Measurements from ENCODE around the gene MRPL20. TPM values are rescaled to one million over a fixed set of nuclear protein-coding genes. Genes with fewer than 3 reads are reported as not detected.

MRPL20 gene
- polyA plus RNA-seq, 1 donor (not counting 4 experiments of a cell fraction or from before 2014, with no cell fraction given): 133 TPM

- H3K4me1 ChIP-seq (ENCODE audit: control insufficient read depth, extremely low read depth, insufficient read depth, low read length): peaks cover 9% of the 10 kb centered on the region
- no peak overlapping the region for H3K27ac ChIP-seq (ENCODE audit: control insufficient read depth, insufficient read depth, low read length)
- no peaks in the 10 kb centered on the region for H4K20me1 ChIP-seq (ENCODE audit: control insufficient read depth, extremely low read depth, insufficient read depth, low read length)
- no peak overlapping the region for H2AFZ ChIP-seq (ENCODE audit: control insufficient read depth, low read length)
- no peak overlapping the region for H3K4me3 ChIP-seq (ENCODE audit: control insufficient read depth in 2 of 3, extremely low read depth in 1 of 3, insufficient read depth in 2 of 3, low read depth in 1 of 3, low read length in 3 of 3)
- H3K9ac ChIP-seq (ENCODE audit: control insufficient read depth, extremely low read depth, insufficient read depth, low read length): no peak overlapping the region
- H3K9me1 ChIP-seq (ENCODE audit: control insufficient read depth, extremely low read depth, insufficient read depth, low read length): no peaks in the 10 kb centered on the region
- H3K27me3 ChIP-seq (ENCODE audit: control insufficient read depth, extremely low read depth, insufficient read depth, low read length): no peaks in the 10 kb centered on the region
- H3K9me3 ChIP-seq (ENCODE audit: control insufficient read depth, low read depth, low read length): no peaks in the 10 kb centered on the region
- no peak overlapping the region for H3K4me2 ChIP-seq (ENCODE audit: control insufficient read depth, extremely low read depth, insufficient read depth, low read depth, low read length)
- DNase-seq (ENCODE audit: low read depth, low spot score) (no peak), FAIRE-seq (no peak)
- TF ChIP-seq CTCF (optimal IDR thresholded peaks at IDR 0.05 in 1 of 3, IDR thresholded peaks at IDR 0.05 in 1 of 3, conservative IDR thresholded peaks at IDR 0.05 in 1 of 3; ENCODE audit: extremely low read depth in 1 of 3, insufficient read depth in 2 of 3, low read length in 3 of 3) (no peak), EZH2 (IDR thresholded peaks at IDR 0.05; ENCODE audit: low read length) (no peak)
- peaks cover 52 to 62% of the 10 kb centered on the region in 2 experiments for H3K36me3 ChIP-seq (ENCODE audit: control insufficient read depth in 2 of 2, extremely low read depth in 1 of 2, insufficient read depth in 2 of 2, low read length in 2 of 2)
- peaks cover 51% of the 10 kb centered on the region for H3K79me2 ChIP-seq (ENCODE audit: control insufficient read depth, insufficient read depth, low read length)
- dilution Hi-C loops (cut with MboI; ENCODE audit: extremely low pct_ligation_motif_present, low sequenced_read_pairs): no loop called here
Measured at GRCh38 chr1:1394116-1394515, 13.0 kb downstream of the MRPL20 start.

GRCh38 chr1:1393428-1393827, 13.7 kb downstream of the MRPL20 start:
- FAIRE-seq (no peak), DNase-seq (ENCODE audit: low read depth, low spot score) (no peak)
- TF ChIP-seq EZH2 (IDR thresholded peaks at IDR 0.05; ENCODE audit: low read length) (no peak), CTCF (optimal IDR thresholded peaks at IDR 0.05 in 1 of 3, IDR thresholded peaks at IDR 0.05 in 1 of 3, conservative IDR thresholded peaks at IDR 0.05 in 1 of 3; ENCODE audit: extremely low read depth in 1 of 3, insufficient read depth in 2 of 3, low read length in 3 of 3) (no peak)
- Histone ChIP-seq H3K9me1 (ENCODE audit: control insufficient read depth, extremely low read depth, insufficient read depth, low read length) (no peaks in the 10 kb centered on the region), H3K9ac (ENCODE audit: control insufficient read depth, extremely low read depth, insufficient read depth, low read length) (no peak overlapping the region), H3K4me3 (ENCODE audit: control insufficient read depth in 2 of 3, extremely low read depth in 1 of 3, insufficient read depth in 2 of 3, low read depth in 1 of 3, low read length in 3 of 3) (no peak overlapping the region), H3K27me3 (ENCODE audit: control insufficient read depth, extremely low read depth, insufficient read depth, low read length) (no peaks in the 10 kb centered on the region), H3K9me3 (ENCODE audit: control insufficient read depth, low read depth, low read length) (no peaks in the 10 kb centered on the region), H3K79me2 (ENCODE audit: control insufficient read depth, insufficient read depth, low read length) (peaks cover 45% of the 10 kb centered on the region), H4K20me1 (ENCODE audit: control insufficient read depth, extremely low read depth, insufficient read depth, low read length) (no peaks in the 10 kb centered on the region), H3K36me3 (ENCODE audit: control insufficient read depth in 2 of 2, extremely low read depth in 1 of 2, insufficient read depth in 2 of 2, low read length in 2 of 2) (peaks cover 55 to 62% of the 10 kb centered on the region in 2 experiments), H3K4me2 (ENCODE audit: control insufficient read depth, extremely low read depth, insufficient read depth, low read depth, low read length) (no peak overlapping the region), H3K4me1 (ENCODE audit: control insufficient read depth, extremely low read depth, insufficient read depth, low read length) (peaks cover 9% of the 10 kb centered on the region), H3K27ac (ENCODE audit: control insufficient read depth, insufficient read depth, low read length) (no peak overlapping the region), H2AFZ (ENCODE audit: control insufficient read depth, low read length) (no peak overlapping the region)
- dilution Hi-C loops (cut with MboI; ENCODE audit: extremely low pct_ligation_motif_present, low sequenced_read_pairs): no loop called here

All from keratinocyte (primary cell).